Gastroesophageal sphincter (tissue), 3 donors: Measurements from ENCODE around the gene KCNB1.
"Not testable (repeated sequence)": the region's sequence is repeated elsewhere in the genome, so short reads cannot be mapped to it uniquely, and the experiment has no call there.

Experiments
- CTCF ChIP-seq, 4 experiments: fragments of 200-600 bp in 2 of 4; fragments of 450-650 bp in 2 of 4; sonication (generic) in 1 of 4; IDR thresholded peaks; one replicate each; pipeline ENCODE4 v1.5.1; 2017 to 2019; ENCODE audit warnings: antibody characterized with exemption in 4 of 4, mild to moderate bottlenecking in 2 of 4, moderate library complexity in 2 of 4
- POLR2A ChIP-seq, 2 donors: fragments of 450-650 bp; IDR thresholded peaks; one replicate each; pipeline ENCODE4 v1.6.1; 2017; ENCODE audit warnings: antibody characterized with exemption in 2 of 2, mild to moderate bottlenecking in 2 of 2, moderate library complexity in 1 of 2

- TF ChIP-seq CTCF, POLR2A (IDR thresholded peaks at IDR 0.05): not testable (repeated sequence)
These were observed 168.4 kb downstream of the KCNB1 start for GRCh38 chr20:49314052-49314451.
